ENCODE data around the gene ZNF175.

DNA sequence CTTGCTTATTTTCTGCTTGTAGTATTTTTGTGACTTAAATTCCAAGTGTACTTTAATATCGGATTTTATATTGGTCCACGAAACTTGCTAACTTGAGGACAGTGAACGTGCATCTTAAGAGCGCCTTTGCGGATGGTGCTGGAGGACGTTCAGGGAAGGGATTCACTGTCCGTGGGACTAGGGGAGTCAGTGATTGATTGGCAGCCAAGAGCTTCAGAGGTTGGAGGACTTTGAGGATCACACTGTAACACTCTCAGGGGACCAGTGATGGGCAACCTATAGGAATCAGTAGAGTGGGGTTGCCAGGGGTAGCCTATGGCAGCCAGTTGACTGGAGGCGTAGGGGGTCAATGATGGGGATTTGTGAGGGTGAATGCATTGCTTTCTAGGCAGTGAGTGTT lies 516 bp downstream of the ZNF175 start:
- TF ChIP-seq CTCF (conservative IDR thresholded peaks at IDR 0.05; ENCODE audit: low read length) (no peak), EZH2phosphoT487 (IDR thresholded peaks at IDR 0.05; ENCODE audit: borderline replicate concordance) (no peak)

Measured in Loucy (cell line).